DMS79 treated with DMSO at 0.1 percent for 48 hours (cell line): Measurements from ENCODE around the gene DOCK4.
A peak's percentile ranks its signal among the peaks of the same experiment; 100 is the strongest.

Experiments used
- DNase-seq: peaks from one replicate; lab custom pipeline; 2025; lab: John Stamatoyannopoulos, UW

The DOCK4 gene

GRCh38 chr7:111765751-111766643 is 440.2 kb downstream of the DOCK4 start:
- no peak for DNase-seq

- DNase-seq = peak; percentile 51
Observed at GRCh38 chr7:111763221-111763801, 442.9 kb downstream of the DOCK4 start.

- no peak for DNase-seq
Observed at GRCh38 chr7:111762799-111763198, 443.4 kb downstream of the DOCK4 start.

- DNase-seq = no peak
Observed at GRCh38 chr7:111762211-111762610, 444.0 kb downstream of the DOCK4 start.

GRCh38 chr7:111760043-111760442 is 446.2 kb downstream of the DOCK4 start:
- peak; percentile 44 for DNase-seq

- DNase-seq = peak; percentile 32
Observed at GRCh38 chr7:111758332-111758731, 447.9 kb downstream of the DOCK4 start.

- DNase-seq = no peak
Observed at GRCh38 chr7:111756687-111757178, 449.5 kb downstream of the DOCK4 start.

GRCh38 chr7:111755383-111755782 is 450.8 kb downstream of the DOCK4 start:
- peak; percentile 83 for DNase-seq

- peak; percentile 89 for DNase-seq
Observed at GRCh38 chr7:111753968-111754367, 452.2 kb downstream of the DOCK4 start.

- peak; percentile 24 for DNase-seq
Observed at GRCh38 chr7:111752022-111752582, 454.1 kb downstream of the DOCK4 start.

GRCh38 chr7:111750878-111751277 is 455.3 kb downstream of the DOCK4 start:
- no peak for DNase-seq

- DNase-seq = no peak
Observed at GRCh38 chr7:111750228-111750627, 456.0 kb downstream of the DOCK4 start.

- DNase-seq = no peak
Observed at GRCh38 chr7:111749625-111750024, 456.6 kb downstream of the DOCK4 start.

- no peak for DNase-seq
Observed at GRCh38 chr7:111747718-111748117, 458.5 kb downstream of the DOCK4 start.

- DNase-seq = no peak
Observed at GRCh38 chr7:111746950-111747349, 459.2 kb downstream of the DOCK4 start.

GRCh38 chr7:111744501-111745155 is 461.6 kb downstream of the DOCK4 start:
- DNase-seq = no peak

GRCh38 chr7:111743244-111743847 is 462.9 kb downstream of the DOCK4 start:
- DNase-seq = no peak

- DNase-seq = peak; percentile 77
Observed at GRCh38 chr7:111741811-111742240, 464.4 kb downstream of the DOCK4 start.

GRCh38 chr7:111740942-111741341 is 465.3 kb downstream of the DOCK4 start:
- DNase-seq = no peak

- no peak for DNase-seq
Observed at GRCh38 chr7:111736552-111736874, 469.7 kb downstream of the DOCK4 start.

GRCh38 chr7:111735661-111736551 is 470.3 kb downstream of the DOCK4 start:
- DNase-seq = peak; percentile 76
